Activated CD4-positive, CD25-positive, alpha-beta regulatory T cell (primary cell): ENCODE data around the gene GLIPR2.

ENCODE experiments used
- DNase-seq, 4 experiments: peaks; one replicate each; lab custom pipeline; 2025; lab: John Stamatoyannopoulos, UW

The GLIPR2 gene

DNA sequence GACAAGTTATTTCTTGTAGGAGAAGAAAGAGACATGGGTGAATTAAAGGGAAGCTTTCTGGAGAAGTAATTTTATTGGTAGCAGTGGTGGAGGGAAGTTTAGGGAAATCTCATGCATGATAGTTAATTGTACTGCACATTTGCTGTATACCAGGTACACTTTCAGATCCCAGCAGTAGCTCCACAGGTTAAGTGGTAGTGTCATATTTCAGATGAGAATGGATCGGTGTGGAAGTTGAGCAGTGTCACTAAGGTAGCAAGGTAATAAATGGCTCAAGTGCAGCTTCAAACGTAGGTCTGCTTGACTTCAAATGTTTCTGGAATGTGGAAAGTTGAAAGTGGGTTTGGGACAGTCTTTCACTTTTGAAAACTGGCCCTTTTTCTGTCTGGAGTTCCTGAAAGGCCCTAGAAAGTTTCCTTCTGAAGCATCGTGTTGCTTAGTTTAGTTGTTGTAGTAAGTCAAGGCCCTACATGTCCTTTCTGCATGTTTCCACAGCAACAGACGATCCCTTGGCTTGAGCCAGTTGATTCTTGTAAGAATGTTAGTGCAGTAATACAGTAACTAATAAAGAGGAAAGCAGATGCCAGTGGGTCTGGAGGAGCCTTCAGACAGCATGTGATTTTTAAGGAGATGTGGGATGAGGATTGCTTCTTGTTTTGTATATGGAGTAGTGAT lies 57.9 kb downstream of the GLIPR2 start:
- no peak for DNase-seq

DNA sequence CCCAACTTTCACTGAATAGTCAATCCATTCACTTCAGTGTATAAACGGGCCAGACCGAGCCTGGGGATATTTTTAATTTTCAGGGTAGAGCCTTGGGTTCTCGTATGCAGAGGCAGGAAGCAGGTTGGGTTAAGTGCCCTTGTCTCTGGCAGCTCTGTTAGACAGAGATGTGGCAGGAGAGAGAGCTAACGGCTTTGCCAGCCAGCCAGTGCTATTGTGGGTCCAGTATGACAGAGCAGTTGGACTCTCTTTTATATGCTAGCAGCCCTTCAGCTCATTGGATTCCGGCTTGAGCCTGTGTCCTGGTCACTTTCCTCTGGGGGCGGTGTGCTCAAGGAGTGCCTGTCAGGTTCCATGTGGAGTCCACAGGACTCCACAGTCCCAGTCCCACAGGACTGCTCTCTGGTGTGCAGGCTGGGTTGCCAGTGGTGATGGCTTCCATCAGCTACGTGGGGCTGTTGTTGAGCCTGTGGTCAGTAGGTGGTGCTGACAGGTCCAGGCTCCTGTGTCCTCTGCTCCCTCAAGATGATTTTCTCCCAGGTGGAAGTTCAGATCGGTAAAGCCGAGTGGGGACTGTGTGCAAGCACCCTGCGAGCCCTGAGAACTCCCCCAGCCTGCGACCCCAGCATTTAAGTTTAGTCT lies 68.5 kb downstream of the GLIPR2 start:
- no peak for DNase-seq

DNA sequence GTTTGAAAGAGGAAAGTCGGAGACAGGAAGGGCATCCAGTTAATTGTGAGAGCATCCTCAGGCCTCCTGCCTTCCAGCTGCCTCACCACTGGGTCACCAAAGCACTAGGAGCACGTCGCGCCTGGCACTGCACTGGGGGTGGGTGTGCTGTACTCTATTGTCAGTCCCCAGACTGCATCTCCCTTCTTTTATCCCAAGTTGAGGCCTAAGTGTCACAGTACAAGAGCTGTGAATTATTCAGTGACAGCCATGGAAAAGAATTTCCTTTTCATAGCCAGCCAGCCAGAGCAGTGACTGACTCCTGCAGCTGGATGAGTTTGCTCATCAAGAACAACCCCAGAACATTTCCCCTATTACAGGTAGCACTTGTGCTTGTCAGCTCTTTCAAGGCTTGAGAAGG lies 70.5 kb downstream of the GLIPR2 start:
- DNase-seq = no peak

DNA sequence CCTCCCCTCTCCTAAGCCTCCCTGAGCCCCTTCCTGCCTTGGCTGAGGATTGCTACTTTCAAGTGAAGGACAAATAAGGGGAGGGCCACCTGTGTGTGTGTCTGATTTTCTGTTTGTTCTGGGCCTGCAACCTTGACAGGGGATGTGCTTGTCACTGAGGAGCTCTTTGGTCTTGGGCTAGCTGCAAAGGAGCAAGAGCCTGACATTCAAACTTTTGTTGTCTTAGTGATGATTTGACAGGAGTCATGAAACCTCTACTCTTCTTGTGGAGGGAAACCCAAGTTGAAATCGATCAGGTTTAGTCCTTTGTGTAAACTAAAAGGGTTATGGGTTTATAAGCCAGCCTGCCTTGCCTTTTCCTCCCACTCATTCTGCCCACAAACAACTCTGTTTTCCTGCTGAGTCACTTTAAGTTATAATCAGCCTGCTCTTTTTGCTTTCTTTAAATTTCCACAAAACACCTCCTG lies 71.0 kb downstream of the GLIPR2 start:
- no peak for DNase-seq

DNA sequence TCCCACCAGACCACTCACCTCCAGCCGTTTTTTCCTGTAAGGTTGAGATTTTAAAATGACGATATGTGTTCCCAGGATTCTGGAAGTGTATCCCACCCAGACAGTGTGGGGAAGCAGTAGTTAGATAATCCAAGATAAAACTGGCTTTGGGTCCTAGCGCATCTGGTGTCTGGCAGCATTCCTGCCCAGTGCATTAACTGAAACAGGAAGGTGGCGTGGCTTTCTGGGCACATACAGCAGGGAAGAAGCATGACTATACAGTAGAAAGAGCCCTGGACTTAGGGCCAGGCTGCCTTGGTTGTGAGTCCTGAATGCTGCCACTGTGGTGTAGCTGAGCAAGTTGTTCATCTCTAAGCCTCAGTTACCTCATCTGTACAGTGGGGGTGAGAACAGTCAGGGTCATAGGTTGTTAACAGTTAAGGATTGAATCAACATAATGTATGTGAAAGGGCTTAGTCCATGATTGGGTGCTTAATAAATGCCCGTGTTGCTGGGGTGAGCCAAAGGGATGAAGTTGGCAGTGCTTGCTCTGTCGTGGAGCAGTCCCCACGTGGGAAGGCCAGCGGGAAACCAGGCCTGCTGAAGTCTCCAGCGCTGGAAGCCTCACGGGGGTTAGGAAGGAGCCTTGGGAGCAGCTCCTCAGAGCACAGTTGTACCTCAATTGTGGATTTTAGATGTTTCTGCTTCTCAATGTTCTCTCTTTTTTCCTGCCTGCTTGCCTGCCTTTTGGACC lies 72.2 kb downstream of the GLIPR2 start:
- DNase-seq = no peak

DNA sequence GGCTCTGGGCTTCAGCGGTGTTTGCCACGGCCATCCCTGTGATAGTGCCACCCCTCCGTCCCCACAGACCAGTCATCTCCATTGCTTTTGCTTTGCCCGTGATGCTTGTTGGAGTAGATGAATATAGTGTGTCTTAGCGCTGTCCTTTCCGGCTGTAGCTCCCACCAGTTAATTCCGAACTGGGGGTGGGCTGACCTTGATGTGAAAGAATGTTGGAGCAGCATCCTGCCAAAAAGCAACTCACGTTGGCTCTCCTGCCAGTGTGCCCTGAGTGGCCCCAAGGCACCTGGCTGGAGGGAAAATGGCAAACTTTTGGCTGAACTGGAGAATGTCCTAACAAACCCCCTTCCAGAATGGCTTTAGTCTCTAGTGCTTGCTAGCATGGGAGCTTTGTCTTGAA lies 74.2 kb downstream of the GLIPR2 start:
- no peak for DNase-seq

DNA sequence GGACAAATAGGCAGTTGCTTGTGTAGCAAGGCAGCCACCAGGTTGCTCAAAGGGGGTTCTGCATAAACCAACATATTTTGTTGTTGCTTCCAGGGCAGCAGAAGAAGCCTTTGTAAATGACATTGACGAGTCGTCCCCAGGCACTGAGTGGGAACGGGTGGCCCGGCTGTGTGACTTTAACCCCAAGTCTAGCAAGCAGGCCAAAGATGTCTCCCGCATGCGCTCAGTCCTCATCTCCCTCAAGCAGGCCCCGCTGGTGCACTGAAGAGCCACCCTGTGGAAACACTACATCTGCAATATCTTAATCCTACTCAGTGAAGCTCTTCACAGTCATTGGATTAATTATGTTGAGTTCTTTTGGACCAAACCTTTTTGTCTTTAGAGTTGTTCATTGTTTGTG lies 75.0 kb downstream of the GLIPR2 start:
- DNase-seq = no peak

DNA sequence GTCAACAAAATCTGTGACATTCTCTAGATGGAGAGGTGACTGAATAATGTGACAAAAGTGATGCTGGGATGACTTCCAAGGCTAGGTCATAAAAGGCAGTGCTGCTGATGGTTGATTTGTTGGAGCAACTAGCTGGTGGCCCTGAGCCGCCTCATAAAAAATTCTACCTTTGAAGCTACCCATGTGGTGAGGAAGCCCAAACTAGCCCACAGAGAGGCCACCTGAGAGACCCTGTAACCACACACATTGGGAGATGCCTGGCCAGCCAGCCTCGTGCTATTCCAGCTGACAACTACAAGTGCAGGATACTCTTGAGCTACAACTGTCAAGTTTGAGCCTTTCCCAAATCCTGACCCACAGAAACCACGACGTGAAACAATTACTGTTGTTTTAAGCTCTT lies 76.9 kb downstream of the GLIPR2 start:
- no peak for DNase-seq
